ENCODE data around the gene DYNLRB2.
A peak's percentile ranks its signal among the peaks of the same experiment; 100 is the strongest.

The DYNLRB2 gene

GRCh38 chr16:80540516-80541305 lies at the start of gene DYNLRB2:
Gene DYNLRB2 (plus strand): TSS chr16:80540993. CDS start chr16:80541077, 84 bp downstream.
- peak; percentile 74 to 81 (median 79) for DNase-seq (ENCODE audit: low read depth in 3 of 3, low spot score in 1 of 3)

- DNase-seq (ENCODE audit: low read depth in 3 of 3, low spot score in 1 of 3), result no peak
Measured at GRCh38 chr16:80500116-80500859, 40.5 kb upstream of the DYNLRB2 start.

GRCh38 chr16:80500961-80501525 lies 39.8 kb upstream of the DYNLRB2 start:
- no peak for DNase-seq (ENCODE audit: low read depth in 3 of 3, low spot score in 1 of 3)

GRCh38 chr16:80503107-80503506 lies 37.7 kb upstream of the DYNLRB2 start:
- no peak for DNase-seq (ENCODE audit: low read depth in 3 of 3, low spot score in 1 of 3)

- no peak for DNase-seq (ENCODE audit: low read depth in 3 of 3, low spot score in 1 of 3)
Measured at GRCh38 chr16:80507538-80507937, 33.3 kb upstream of the DYNLRB2 start.

GRCh38 chr16:80509872-80510271 lies 30.9 kb upstream of the DYNLRB2 start:
- DNase-seq (ENCODE audit: low read depth in 3 of 3, low spot score in 1 of 3), result no peak

GRCh38 chr16:80511824-80512592 lies 28.8 kb upstream of the DYNLRB2 start:
- DNase-seq (ENCODE audit: low read depth in 3 of 3, low spot score in 1 of 3), result no peak

GRCh38 chr16:80512593-80512853 lies 28.3 kb upstream of the DYNLRB2 start:
- no peak for DNase-seq (ENCODE audit: low read depth in 3 of 3, low spot score in 1 of 3)

GRCh38 chr16:80515374-80515773 lies 25.4 kb upstream of the DYNLRB2 start:
- DNase-seq (ENCODE audit: low read depth in 3 of 3, low spot score in 1 of 3), result no peak

- no peak for DNase-seq (ENCODE audit: low read depth in 3 of 3, low spot score in 1 of 3)
Measured at GRCh38 chr16:80517846-80518245, 22.9 kb upstream of the DYNLRB2 start.

- no peak for DNase-seq (ENCODE audit: low read depth in 3 of 3, low spot score in 1 of 3)
Measured at GRCh38 chr16:80518436-80518835, 22.4 kb upstream of the DYNLRB2 start.

GRCh38 chr16:80519189-80519588 lies 21.6 kb upstream of the DYNLRB2 start:
- DNase-seq (ENCODE audit: low read depth in 3 of 3, low spot score in 1 of 3), result no peak

GRCh38 chr16:80525420-80525819 lies 15.4 kb upstream of the DYNLRB2 start:
- no peak for DNase-seq (ENCODE audit: low read depth in 3 of 3, low spot score in 1 of 3)

- peak in 1 of 3 donors; percentile 22 for DNase-seq (ENCODE audit: low read depth in 3 of 3, low spot score in 1 of 3)
Measured at GRCh38 chr16:80526418-80527061, 14.3 kb upstream of the DYNLRB2 start.

GRCh38 chr16:80527297-80527696 lies 13.5 kb upstream of the DYNLRB2 start:
- peak in 1 of 3 donors; percentile 7 for DNase-seq (ENCODE audit: low read depth in 3 of 3, low spot score in 1 of 3)

GRCh38 chr16:80530479-80530878 lies 10.3 kb upstream of the DYNLRB2 start:
- no peak for DNase-seq (ENCODE audit: low read depth in 3 of 3, low spot score in 1 of 3)

- no peak for DNase-seq (ENCODE audit: low read depth in 3 of 3, low spot score in 1 of 3)
Measured at GRCh38 chr16:80536238-80536637, 4.6 kb upstream of the DYNLRB2 start.

- DNase-seq (ENCODE audit: low read depth in 3 of 3, low spot score in 1 of 3), result no peak
Measured at GRCh38 chr16:80541306-80541694, 507 bp downstream of the DYNLRB2 start.

- no peak for DNase-seq (ENCODE audit: low read depth in 3 of 3, low spot score in 1 of 3)
Measured at GRCh38 chr16:80543162-80543561, 2.4 kb downstream of the DYNLRB2 start.

GRCh38 chr16:80544326-80544725 lies 3.5 kb downstream of the DYNLRB2 start:
- DNase-seq (ENCODE audit: low read depth in 3 of 3, low spot score in 1 of 3), result no peak

GRCh38 chr16:80546249-80546648 lies 5.5 kb downstream of the DYNLRB2 start:
- no peak for DNase-seq (ENCODE audit: low read depth in 3 of 3, low spot score in 1 of 3)

Measured in stimulated activated CD4-positive, alpha-beta T cell treated with anti-CD3 and anti-CD28 coated beads, TNF-alpha, amount 100 ng/mL, for 1 hour (primary cell).